ENCODE results near the gene ADM5.

- TF ChIP-seq CTCF (IDR thresholded peaks at IDR 0.05) (no peak), POLR2A (IDR thresholded peaks at IDR 0.05) (no peak), POLR2AphosphoS5 (IDR thresholded peaks at IDR 0.05) (no peak)
These were observed 23.3 kb upstream of the ADM5 start for GRCh38 chr19:49666120-49666444.
